Measurements from ENCODE around the gene CAP1. TPM values are rescaled to one million over a fixed set of nuclear protein-coding genes. Genes with fewer than 3 reads are reported as not detected.
A peak's percentile ranks its signal among the peaks of the same experiment; 100 is the strongest.

Gene CAP1
- total RNA-seq, 1 experiment from 2014 or later = 354 TPM

DNA sequence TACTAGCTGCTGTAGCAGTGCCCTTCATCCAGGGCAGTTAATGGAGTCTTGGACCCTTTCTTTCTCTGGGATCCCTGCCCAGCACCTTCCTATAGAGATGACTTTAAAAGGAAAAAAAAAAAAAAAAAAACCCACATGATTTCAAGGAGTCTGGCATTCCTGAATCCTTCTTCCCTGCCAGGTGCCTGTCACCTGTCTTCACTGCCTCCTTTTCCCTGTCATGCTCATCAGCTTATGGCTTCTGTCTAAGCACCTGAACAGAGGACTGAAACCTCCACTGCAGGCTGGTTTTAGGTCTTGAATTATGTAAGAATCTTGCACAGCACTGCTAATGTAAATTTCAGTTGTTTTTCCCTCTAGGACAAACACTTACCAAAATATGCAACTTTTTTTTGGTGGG is 31.6 kb downstream of the CAP1 start:
- H3K36me3 ChIP-seq (ENCODE audit: low read depth) = peaks cover 59% of the 10 kb centered on the region
- TSS peak; percentile 17 for BruUV-seq (replicated peaks)
- H3F3A ChIP-seq (ENCODE audit: insufficient read depth, low read depth) = peaks cover 71% of the 10 kb centered on the region
- H3K79me2 ChIP-seq (ENCODE audit: low read depth) = no peaks in the 10 kb centered on the region
- H3K9me3 ChIP-seq (ENCODE audit: insufficient read depth, low read depth) = no peaks in the 10 kb centered on the region
- no peak overlapping the region for H3K4me3 ChIP-seq
- H4K20me1 ChIP-seq (ENCODE audit: insufficient read depth) = peaks cover 7% of the 10 kb centered on the region; the same call in 1 of the 2 replicates
- intact Hi-C loops (cut with micrococcal nuclease; ENCODE audit: unreplicated experiment) = no loop called here
- no peaks in the 10 kb centered on the region for H3K4me1 ChIP-seq (replicated peaks; ENCODE audit: insufficient read depth)
- no peaks in the 10 kb centered on the region for H3K27me3 ChIP-seq (ENCODE audit: insufficient read depth, low read depth)
- ChIA-PET POLR2A (ENCODE audit: unreplicated experiment) (interaction anchor here (0.7 kb wide), 1 partner anchor 461 kb away, joined by 4 read pairs; no protein-coding TSS in a partner anchor), CTCF (interaction anchor here (1.8 kb wide), 1 partner anchor 267 kb away, joined by 4 read pairs; no protein-coding TSS in a partner anchor)
- no peak overlapping the region for H3K4me2 ChIP-seq
- peak overlapping the region; percentile 28; the same call in 1 of the 2 replicates for H3K27ac ChIP-seq
- no peak overlapping the region for H2AFZ ChIP-seq
- DNase-seq = no peak
- TF ChIP-seq EZH2 (IDR thresholded peaks at IDR 0.05; ENCODE audit: low read depth) (no peak), CTCF (conservative IDR thresholded peaks at IDR 0.05) (no peak)
- H3K9me2 ChIP-seq (ENCODE audit: insufficient read depth) = no peaks in the 10 kb centered on the region

DNA sequence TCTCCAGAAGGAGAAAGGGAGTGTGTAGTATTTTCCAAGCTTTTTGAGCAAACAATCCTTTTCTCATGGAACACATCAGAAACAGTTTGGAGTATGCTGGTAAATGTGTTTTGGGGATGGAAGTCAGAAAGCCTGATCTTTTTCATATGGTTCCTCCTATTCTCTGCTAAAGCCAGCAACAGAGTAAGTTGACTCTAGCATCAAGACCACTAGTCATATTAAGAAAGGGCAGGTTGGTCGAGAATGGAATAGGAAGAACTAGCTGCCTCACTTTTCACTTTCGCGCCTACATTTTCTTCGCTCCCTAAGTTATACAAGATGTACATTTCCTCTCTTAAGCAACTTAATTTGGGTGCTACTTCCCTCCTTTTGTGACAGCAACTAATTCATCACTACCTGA is 32.5 kb downstream of the CAP1 start:
- H3K4me3 ChIP-seq = no peak overlapping the region
- no peaks in the 10 kb centered on the region for H3K27me3 ChIP-seq (ENCODE audit: insufficient read depth, low read depth)
- H2AFZ ChIP-seq = no peak overlapping the region
- H3K36me3 ChIP-seq (ENCODE audit: low read depth) = peaks cover 59% of the 10 kb centered on the region
- peaks cover 73% of the 10 kb centered on the region for H3F3A ChIP-seq (ENCODE audit: insufficient read depth, low read depth)
- no peak overlapping the region for H3K4me2 ChIP-seq
- intact Hi-C loops (cut with micrococcal nuclease; ENCODE audit: unreplicated experiment) = no loop called here
- DNase-seq = no peak
- POLR2A ChIA-PET (ENCODE audit: unreplicated experiment) = no interaction called here
- H3K9me3 ChIP-seq (ENCODE audit: insufficient read depth, low read depth) = no peaks in the 10 kb centered on the region
- H3K4me1 ChIP-seq (replicated peaks; ENCODE audit: insufficient read depth) = no peaks in the 10 kb centered on the region
- peaks cover 7% of the 10 kb centered on the region; the same call in 1 of the 2 replicates for H4K20me1 ChIP-seq (ENCODE audit: insufficient read depth)
- H3K9me2 ChIP-seq (ENCODE audit: insufficient read depth) = no peaks in the 10 kb centered on the region
- TF ChIP-seq CTCF (conservative IDR thresholded peaks at IDR 0.05) (no peak), EZH2 (IDR thresholded peaks at IDR 0.05; ENCODE audit: low read depth) (no peak)
- CTCF ChIA-PET = no interaction called here
- no peak overlapping the region; the same call in 1 of the 2 replicates for H3K27ac ChIP-seq
- H3K79me2 ChIP-seq (ENCODE audit: low read depth) = no peaks in the 10 kb centered on the region
- TSS peak; percentile 21 for BruUV-seq (replicated peaks)

- ChIA-PET POLR2A (ENCODE audit: unreplicated experiment) (no interaction called here), CTCF (interaction anchor here (0.6 kb wide), 1 partner anchor 197 kb away, joined by 5 read pairs; no protein-coding TSS in a partner anchor)
- Histone ChIP-seq H3F3A (ENCODE audit: insufficient read depth, low read depth) (peaks cover 76% of the 10 kb centered on the region), H3K79me2 (ENCODE audit: low read depth) (no peaks in the 10 kb centered on the region), H3K36me3 (ENCODE audit: low read depth) (peaks cover 64% of the 10 kb centered on the region), H3K4me2 (no peak overlapping the region), H2AFZ (no peak overlapping the region), H3K9me2 (ENCODE audit: insufficient read depth) (no peaks in the 10 kb centered on the region), H4K20me1 (ENCODE audit: insufficient read depth) (peaks cover 7% of the 10 kb centered on the region; the same call in 1 of the 2 replicates), H3K27me3 (ENCODE audit: insufficient read depth, low read depth) (no peaks in the 10 kb centered on the region), H3K4me1 (replicated peaks; ENCODE audit: insufficient read depth) (no peaks in the 10 kb centered on the region), H3K27ac (no peak overlapping the region), H3K9me3 (ENCODE audit: insufficient read depth, low read depth) (no peaks in the 10 kb centered on the region), H3K4me3 (no peak overlapping the region)
- no TSS peak for BruUV-seq (replicated peaks)
- DNase-seq = no peak
- intact Hi-C loops (cut with micrococcal nuclease; ENCODE audit: unreplicated experiment) = loop anchor here (5.0 kb wide), 1 partner anchor 158 kb away; no protein-coding TSS in a partner anchor
- no peak for TF ChIP-seq CTCF (conservative IDR thresholded peaks at IDR 0.05)
- no peak for TF ChIP-seq EZH2 (IDR thresholded peaks at IDR 0.05; ENCODE audit: low read depth)
Measured at GRCh38 chr1:40075266-40075665, 34.7 kb downstream of the CAP1 start.
